Chondrocyte (in vitro differentiated cells): ENCODE results near the gene JAM3. TPM values are rescaled to one million over a fixed set of nuclear protein-coding genes. Genes with fewer than 3 reads are reported as not detected.

Experiments used
- DNase-seq: peaks from one replicate; pipeline ENCODE4 v3.0.0; 2021; ENCODE audit warnings: mixed read lengths, low spot score
- H3K27ac Mint-ChIP-seq: one replicate; pipeline ENCODE4 v1.8.0; 2021; ENCODE audit warnings: mild to moderate bottlenecking, moderate library complexity, mixed read lengths; ENCODE audit not compliant: unreplicated experiment
- H3K27me3 Mint-ChIP-seq: 2 replicates; pipeline ENCODE4 v1.8.0; 2021; ENCODE audit warnings: low read depth, mixed read lengths
- H3K36me3 Mint-ChIP-seq: 2 replicates; pipeline ENCODE4 v1.8.0; 2021; ENCODE audit warnings: low read depth, mixed read lengths
- H3K4me1 Mint-ChIP-seq: 2 replicates; pipeline ENCODE4 v1.8.0; 2021; ENCODE audit warnings: low read depth, mild to moderate bottlenecking, mixed read lengths
- H3K4me3 Mint-ChIP-seq: one replicate; pipeline ENCODE4 v1.8.0; 2021; ENCODE audit warnings: mild to moderate bottlenecking, moderate library complexity, mixed read lengths; ENCODE audit not compliant: unreplicated experiment
- H3K9me3 Mint-ChIP-seq: 2 replicates; pipeline ENCODE4 v1.8.0; 2021; ENCODE audit warnings: low read depth, mixed read lengths
- total RNA-seq: library from RNA; stranded (reverse); gene quantifications from 3 replicates; pipeline ENCODE4 v1.2.1, GENCODE V29; 2021
- TF ChIP-seq, protein P1 (sequence below): fragments of 200-600 bp; sonication (generic); IDR thresholded peaks from 2 replicates; pipeline ENCODE4 v1.5.0; 2021; ENCODE audit warnings: antibody characterized with exemption, mild to moderate bottlenecking, moderate library complexity

Gene JAM3
- total RNA-seq, 1 donor from 2014 or later, result 105 TPM

DNA sequence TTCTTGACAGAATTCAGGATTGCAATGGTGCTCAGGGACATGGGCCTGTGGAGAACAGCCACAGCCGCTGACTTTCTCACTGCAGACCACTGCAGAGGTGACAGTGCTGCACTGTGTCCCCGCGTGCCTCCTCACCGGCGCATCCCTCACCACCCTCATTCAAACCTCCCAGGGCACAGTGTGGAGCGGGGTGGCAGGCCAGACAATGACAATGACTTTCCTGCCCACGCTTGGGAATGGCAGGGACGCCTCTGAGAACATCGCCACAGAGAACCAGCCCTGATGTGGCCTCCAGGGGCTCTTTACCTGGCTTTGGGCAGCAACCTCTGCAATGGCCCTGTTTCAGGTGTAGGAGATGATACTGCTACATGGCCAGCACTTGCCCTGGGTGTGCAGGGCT, 89.2 kb downstream of the JAM3 start:
- TF ChIP-seq, protein P1, sequence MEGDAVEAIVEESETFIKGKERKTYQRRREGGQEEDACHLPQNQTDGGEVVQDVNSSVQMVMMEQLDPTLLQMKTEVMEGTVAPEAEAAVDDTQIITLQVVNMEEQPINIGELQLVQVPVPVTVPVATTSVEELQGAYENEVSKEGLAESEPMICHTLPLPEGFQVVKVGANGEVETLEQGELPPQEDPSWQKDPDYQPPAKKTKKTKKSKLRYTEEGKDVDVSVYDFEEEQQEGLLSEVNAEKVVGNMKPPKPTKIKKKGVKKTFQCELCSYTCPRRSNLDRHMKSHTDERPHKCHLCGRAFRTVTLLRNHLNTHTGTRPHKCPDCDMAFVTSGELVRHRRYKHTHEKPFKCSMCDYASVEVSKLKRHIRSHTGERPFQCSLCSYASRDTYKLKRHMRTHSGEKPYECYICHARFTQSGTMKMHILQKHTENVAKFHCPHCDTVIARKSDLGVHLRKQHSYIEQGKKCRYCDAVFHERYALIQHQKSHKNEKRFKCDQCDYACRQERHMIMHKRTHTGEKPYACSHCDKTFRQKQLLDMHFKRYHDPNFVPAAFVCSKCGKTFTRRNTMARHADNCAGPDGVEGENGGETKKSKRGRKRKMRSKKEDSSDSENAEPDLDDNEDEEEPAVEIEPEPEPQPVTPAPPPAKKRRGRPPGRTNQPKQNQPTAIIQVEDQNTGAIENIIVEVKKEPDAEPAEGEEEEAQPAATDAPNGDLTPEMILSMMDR, result no peak
- H3K9me3 Mint-ChIP-seq, result no peaks in the 10 kb centered on the region
- H3K4me3 Mint-ChIP-seq, result no peak overlapping the region
- DNase-seq, result no peak
- no peaks in the 10 kb centered on the region for H3K27me3 Mint-ChIP-seq
- no peak overlapping the region for H3K27ac Mint-ChIP-seq
- peaks cover 35% of the 10 kb centered on the region for H3K36me3 Mint-ChIP-seq
- H3K4me1 Mint-ChIP-seq, result no peaks in the 10 kb centered on the region

DNA sequence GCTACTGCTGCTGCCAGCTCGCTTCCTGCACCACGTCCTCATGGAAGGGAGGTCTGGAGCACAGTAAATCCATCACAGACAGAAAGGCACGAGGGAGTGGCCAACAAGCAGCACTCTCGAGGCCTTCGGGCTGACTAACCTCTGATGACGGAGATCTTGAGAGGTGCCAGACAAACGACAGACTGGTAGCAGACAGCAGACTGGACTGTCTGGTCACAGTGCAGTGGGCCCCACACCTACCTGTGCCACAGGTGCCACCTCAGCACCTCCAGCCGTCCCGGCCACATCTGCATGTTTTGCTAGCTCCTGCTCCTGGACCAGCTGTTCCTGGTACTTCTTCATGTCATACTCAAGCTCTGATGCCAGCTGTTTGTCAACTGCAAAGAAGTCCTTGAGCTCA, 90.8 kb downstream of the JAM3 start:
- DNase-seq, result no peak
- no peaks in the 10 kb centered on the region for H3K4me1 Mint-ChIP-seq
- H3K9me3 Mint-ChIP-seq, result no peaks in the 10 kb centered on the region
- H3K4me3 Mint-ChIP-seq, result no peak overlapping the region
- no peak overlapping the region for H3K27ac Mint-ChIP-seq
- H3K36me3 Mint-ChIP-seq, result peaks cover 37% of the 10 kb centered on the region
- TF ChIP-seq, protein P1, result no peak
- H3K27me3 Mint-ChIP-seq, result no peaks in the 10 kb centered on the region

DNA sequence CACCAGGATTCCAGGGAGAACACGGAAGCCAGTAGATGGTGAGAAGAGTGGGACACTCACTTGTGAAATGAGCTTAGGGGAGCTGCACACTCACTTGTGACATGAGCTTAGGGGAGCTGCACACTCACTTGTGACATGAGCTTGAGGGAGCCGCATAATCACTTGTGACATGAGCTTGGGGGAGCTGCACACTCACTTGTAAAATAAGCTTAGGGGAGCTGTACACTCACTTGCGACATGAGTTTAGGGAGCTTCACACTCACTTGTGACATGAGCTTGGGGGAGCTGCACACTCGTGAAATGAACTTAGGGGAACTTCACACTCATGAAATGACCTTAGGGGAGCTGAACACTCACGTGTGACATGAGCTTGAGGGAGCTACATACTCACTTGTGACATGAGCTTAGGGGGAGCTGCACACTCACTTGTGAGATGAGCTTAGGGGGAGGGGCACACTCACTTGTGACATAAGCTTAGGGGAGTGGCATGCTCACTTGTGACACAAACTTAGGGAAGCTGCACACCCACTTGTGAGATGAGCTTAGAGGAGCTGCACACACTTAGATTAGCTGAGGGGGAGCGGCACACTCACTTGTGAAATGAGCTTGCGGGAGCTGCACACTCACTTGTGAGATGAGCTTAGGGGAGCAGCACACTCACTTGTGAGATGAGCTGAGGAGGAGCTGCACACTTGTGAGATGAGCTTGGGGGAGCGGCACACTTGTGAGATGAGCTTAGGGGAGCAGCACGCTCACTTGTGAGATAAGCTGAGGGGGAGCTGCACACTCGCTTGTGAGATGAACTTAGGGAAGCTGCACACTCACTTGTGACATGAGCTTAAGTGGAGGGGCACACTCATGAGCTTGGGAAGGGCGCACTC, 95.9 kb downstream of the JAM3 start:
- Mint-ChIP-seq H3K36me3 (peaks cover 39% of the 10 kb centered on the region), H3K4me1 (no peaks in the 10 kb centered on the region), H3K27ac (no peak overlapping the region), H3K27me3 (no peaks in the 10 kb centered on the region), H3K4me3 (no peak overlapping the region), H3K9me3 (no peaks in the 10 kb centered on the region)
- TF ChIP-seq, protein P1, result no peak
- DNase-seq, result no peak

DNA sequence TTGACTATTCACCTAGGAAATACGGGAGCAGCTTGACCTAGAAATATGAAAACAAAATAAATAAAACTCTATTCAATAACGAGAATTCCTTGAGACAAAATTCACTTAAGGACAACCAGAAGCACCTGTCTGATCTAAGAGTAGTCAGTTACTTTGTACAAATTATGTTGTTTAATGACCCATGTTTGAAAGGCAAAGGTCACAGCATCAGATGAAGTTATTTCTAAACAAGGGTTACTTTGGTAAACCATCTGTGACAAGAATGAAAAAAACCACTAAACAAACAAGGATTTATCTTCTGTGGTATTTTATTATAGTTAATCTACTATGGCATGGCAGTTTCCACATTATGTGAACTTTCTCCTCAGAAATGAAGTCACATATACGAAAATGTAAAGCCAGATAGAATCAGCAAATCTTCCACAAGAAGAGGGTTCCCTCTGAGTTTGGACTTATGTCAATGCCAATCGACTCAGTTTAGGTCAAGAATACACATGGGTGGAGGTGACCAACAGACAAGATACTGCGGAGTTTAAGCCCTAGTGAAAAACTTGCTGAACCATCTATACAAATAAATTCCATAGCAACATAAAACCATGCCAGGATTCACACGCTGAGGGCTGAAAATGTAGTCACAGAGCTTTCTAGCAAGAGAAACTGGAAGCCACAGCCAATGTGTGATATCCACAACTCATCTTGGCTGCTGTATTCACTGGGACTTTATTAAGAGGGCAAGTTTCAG, 101.5 kb downstream of the JAM3 start:
- Mint-ChIP-seq H3K9me3 (no peaks in the 10 kb centered on the region), H3K27ac (no peak overlapping the region), H3K4me3 (no peak overlapping the region), H3K4me1 (no peaks in the 10 kb centered on the region), H3K27me3 (no peaks in the 10 kb centered on the region), H3K36me3 (peaks cover 25% of the 10 kb centered on the region)
- no peak for DNase-seq
- TF ChIP-seq, protein P1, result no peak

DNA sequence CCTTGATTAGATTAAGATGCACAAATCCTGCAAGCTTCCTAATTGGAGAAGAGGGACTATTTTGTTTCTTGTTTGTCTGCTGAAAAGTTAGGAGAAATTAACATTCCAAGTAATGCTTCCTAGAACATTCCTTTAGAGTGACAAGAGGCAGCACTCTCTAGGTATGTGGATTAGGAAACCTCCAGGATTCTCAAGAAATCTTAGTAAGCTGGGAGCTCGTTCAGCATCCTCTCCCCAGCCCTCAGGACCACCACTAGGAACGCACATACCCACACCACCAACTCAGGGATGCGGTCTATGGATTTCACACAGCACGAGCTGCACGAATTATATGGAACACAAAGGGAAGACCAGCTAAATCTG, 102.0 kb downstream of the JAM3 start:
- no peaks in the 10 kb centered on the region for H3K27me3 Mint-ChIP-seq
- no peak for DNase-seq
- H3K4me1 Mint-ChIP-seq, result no peaks in the 10 kb centered on the region
- H3K27ac Mint-ChIP-seq, result no peak overlapping the region
- no peak overlapping the region for H3K4me3 Mint-ChIP-seq
- TF ChIP-seq, protein P1, result no peak
- H3K9me3 Mint-ChIP-seq, result no peaks in the 10 kb centered on the region
- H3K36me3 Mint-ChIP-seq, result peaks cover 24% of the 10 kb centered on the region
